HFF-Myc (cell line): ENCODE data around the gene TMEM158.

Experiments used
- DNase-seq: peaks from one replicate; pipeline ENCODE4 v3.0.0-alpha.2; 2011; ENCODE audit warnings: low read depth; ENCODE audit errors: extremely low read depth
- H3K4me3 ChIP-seq: replicated peaks from 2 replicates; pipeline ENCODE4 v1.5.1; 2011; ENCODE audit warnings: low read depth, mild to moderate bottlenecking, control low read depth, low read length
- CTCF ChIP-seq: IDR thresholded peaks from 2 replicates; pipeline ENCODE4 v1.5.1; 2012; ENCODE audit warnings: mild to moderate bottlenecking, low read depth, low read length, control low read depth; ENCODE audit errors: missing control alignments

The TMEM158 gene

DNA sequence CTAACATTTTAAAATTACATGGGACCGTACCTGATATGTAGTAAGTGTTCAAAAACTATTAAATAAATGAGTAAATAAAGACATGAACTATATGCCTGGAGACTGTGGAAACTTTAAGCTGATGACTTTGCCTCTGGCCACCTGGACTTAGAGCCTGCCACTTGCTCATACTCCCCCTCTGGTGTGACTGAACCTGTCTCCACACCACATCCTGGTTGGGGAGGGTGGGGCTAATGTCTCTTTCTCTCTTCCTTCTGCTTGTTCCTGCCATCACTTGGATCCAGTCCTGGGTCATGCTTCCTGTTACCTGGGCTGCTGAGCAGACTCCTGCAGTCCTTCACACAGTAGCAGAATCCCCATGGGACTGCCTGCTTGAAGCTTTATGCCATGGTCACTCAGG lies 8.2 kb upstream of the TMEM158 start:
- TF ChIP-seq CTCF = no peak
- DNase-seq = no peak

DNA sequence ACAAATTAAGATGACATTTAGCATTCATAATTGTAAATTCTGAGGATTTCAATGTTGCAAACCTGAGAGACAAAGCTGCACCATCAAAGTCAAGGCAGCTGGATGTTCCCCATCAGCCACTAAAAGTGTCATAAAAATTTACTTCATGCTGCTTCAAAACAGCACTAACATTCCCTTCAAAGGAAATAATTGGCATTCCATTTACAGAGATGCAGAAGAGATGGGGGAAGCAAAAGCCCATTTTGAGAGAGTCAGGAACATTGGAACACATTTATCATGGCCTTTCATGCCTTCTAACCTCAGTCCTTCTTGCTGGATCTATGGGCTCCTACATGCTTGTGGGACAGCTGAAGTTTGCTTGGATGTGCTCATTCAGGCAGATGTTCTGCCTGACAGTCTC lies 6.4 kb upstream of the TMEM158 start:
- no peak overlapping the region for H3K4me3 ChIP-seq
- no peak for TF ChIP-seq CTCF
- DNase-seq = no peak

More for the DNA sequence above, 8.2 kb upstream of the TMEM158 start:
- no peak overlapping the region for H3K4me3 ChIP-seq

- no peak for TF ChIP-seq CTCF
- no peak for DNase-seq
- no peak overlapping the region for H3K4me3 ChIP-seq
These were observed 1.9 kb upstream of the TMEM158 start for GRCh38 chr3:45227946-45228345.

DNA sequence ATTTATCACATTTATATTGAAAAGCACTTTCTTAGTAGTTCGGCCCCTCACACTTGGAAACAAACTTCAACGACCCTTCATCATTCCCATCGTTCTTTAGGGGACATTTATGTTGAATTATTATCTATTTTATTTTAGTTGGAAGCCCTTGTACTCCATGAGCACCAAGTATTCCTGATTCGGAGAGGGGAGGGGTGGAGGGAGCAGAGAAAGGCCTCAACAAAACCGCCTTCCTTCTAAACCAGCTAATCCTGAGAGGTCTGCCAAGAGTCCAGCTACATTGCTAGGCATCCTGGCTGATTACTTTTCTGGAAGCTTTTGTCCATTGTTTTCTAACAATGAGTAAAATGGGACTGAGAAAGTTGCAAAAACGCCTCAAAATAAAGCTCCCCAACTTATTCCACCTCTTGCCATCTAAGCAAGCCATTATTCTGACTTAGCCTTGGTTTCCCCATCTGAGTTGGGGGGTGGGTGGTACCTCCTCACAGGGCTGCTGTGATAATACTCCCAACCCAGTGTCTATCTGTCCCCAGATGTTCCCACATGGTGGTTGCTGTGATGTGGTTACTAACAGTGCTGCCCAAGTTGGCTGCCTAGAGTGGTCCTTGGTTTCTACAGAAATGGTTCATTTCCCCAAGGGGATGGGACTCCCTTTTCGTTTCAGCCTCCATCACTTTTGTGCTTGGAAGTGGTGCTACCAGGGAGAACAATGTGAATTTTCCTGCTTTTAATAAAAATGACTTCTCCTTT lies 1.2 kb upstream of the TMEM158 start:
- H3K4me3 ChIP-seq = no peak overlapping the region
- no peak for TF ChIP-seq CTCF
- no peak for DNase-seq

- no peak for TF ChIP-seq CTCF
- DNase-seq = no peak
- peak overlapping the region; percentile 84 for H3K4me3 ChIP-seq
These were observed 452 bp downstream of the TMEM158 start for GRCh38 chr3:45225465-45226205.

- peak overlapping the region; percentile 84 for H3K4me3 ChIP-seq
- DNase-seq = no peak
- TF ChIP-seq CTCF = peak; percentile 8
These were observed 1.1 kb downstream of the TMEM158 start for GRCh38 chr3:45224824-45225464.
